Common myeloid progenitor, CD34-positive (primary cell): Measurements from ENCODE around the gene ACADVL.
A peak's percentile ranks its signal among the peaks of the same experiment; 100 is the strongest.

Experiments used
- CTCF ChIA-PET: fragments of 350-600 bp; sonication (Branson Sonifier 250); formaldehyde crosslinking; loops from one replicate; lab custom pipeline; 2021; ENCODE audit warnings: antibody characterized with exemption; lab: Charles Lee
- POLR2A ChIA-PET: fragments of 350-600 bp; sonication (Branson Sonifier 250); formaldehyde crosslinking; loops from one replicate; lab custom pipeline; 2021; ENCODE audit warnings: antibody characterized with exemption; lab: Charles Lee
- DNase-seq, 3 donors: peaks; one replicate each; pipeline versions ENCODE4 v3.0.0 to v3.0.0-alpha.2; 2013
- H3K27ac ChIP-seq, 2 experiments: 1 replicate in 1 of 2; 2 replicates in 1 of 2; pipeline ENCODE4 v1.7.0; 2013; ENCODE audit warnings: inconsistent platforms in 2 of 2, low read length in 2 of 2, mild to moderate bottlenecking in 2 of 2, low read depth in 1 of 2, moderate library complexity in 1 of 2; ENCODE audit not compliant: severe bottlenecking in 2 of 2, insufficient read depth in 1 of 2, poor library complexity in 1 of 2
- H3K27me3 ChIP-seq, 5 experiments: replicated peaks in 2 of 5; 1 replicate in 3 of 5; 2 replicates in 2 of 5; pipeline versions ENCODE4 v1.6.1 to v1.7.0; 2013; ENCODE audit warnings: low read length in 4 of 5, mild to moderate bottlenecking in 2 of 5, moderate library complexity in 2 of 5, inconsistent platforms in 1 of 5; ENCODE audit not compliant: insufficient read depth in 5 of 5, control insufficient read depth in 4 of 5
- H3K36me3 ChIP-seq, 4 experiments: 1 replicate in 2 of 4; 2 replicates in 2 of 4; pipeline versions ENCODE4 v1.6.1 to v1.7.0; 2013; ENCODE audit warnings: low read length in 3 of 4, control low read depth in 1 of 4, mild to moderate bottlenecking in 1 of 4; ENCODE audit not compliant: control insufficient read depth in 4 of 4, insufficient read depth in 4 of 4
- H3K4me1 ChIP-seq, 4 experiments: 1 replicate in 3 of 4; 2 replicates in 1 of 4; pipeline versions ENCODE4 v1.6.1 to v1.7.1; 2013; ENCODE audit warnings: low read length in 3 of 4, mild to moderate bottlenecking in 3 of 4, control low read depth in 1 of 4, inconsistent platforms in 1 of 4, moderate library complexity in 1 of 4; ENCODE audit not compliant: control insufficient read depth in 4 of 4, insufficient read depth in 4 of 4; ENCODE audit errors: control extremely low read depth in 1 of 4
- H3K4me3 ChIP-seq, 7 experiments: 1 replicate in 4 of 7; 2 replicates in 3 of 7; pipeline versions ENCODE4 v1.5.1 to v1.7.0; 2013; ENCODE audit warnings: mild to moderate bottlenecking in 7 of 7, low read length in 6 of 7, moderate library complexity in 6 of 7, inconsistent platforms in 2 of 7, low read depth in 2 of 7, control low read depth in 1 of 7; ENCODE audit not compliant: insufficient read depth in 4 of 7, control insufficient read depth in 1 of 7; ENCODE audit errors: extremely low read depth in 1 of 7
- H3K9me3 ChIP-seq, 5 experiments: 1 replicate in 4 of 5; 2 replicates in 1 of 5; pipeline versions ENCODE4 v1.6.1 to v1.7.1; 2013; ENCODE audit warnings: low read length in 4 of 5, mild to moderate bottlenecking in 2 of 5, inconsistent platforms in 1 of 5, low read depth in 1 of 5, moderate library complexity in 1 of 5; ENCODE audit not compliant: control insufficient read depth in 4 of 5, insufficient read depth in 2 of 5; ENCODE audit errors: control extremely low read depth in 1 of 5
- WGBS: methylation state at CpG from one replicate; pipeline ENCODE4 v1.1.5; 2013; ENCODE audit not compliant: insufficient coverage; 5-methylcytosine and 5-hydroxymethylcytosine counted together

ACADVL gene

DNA sequence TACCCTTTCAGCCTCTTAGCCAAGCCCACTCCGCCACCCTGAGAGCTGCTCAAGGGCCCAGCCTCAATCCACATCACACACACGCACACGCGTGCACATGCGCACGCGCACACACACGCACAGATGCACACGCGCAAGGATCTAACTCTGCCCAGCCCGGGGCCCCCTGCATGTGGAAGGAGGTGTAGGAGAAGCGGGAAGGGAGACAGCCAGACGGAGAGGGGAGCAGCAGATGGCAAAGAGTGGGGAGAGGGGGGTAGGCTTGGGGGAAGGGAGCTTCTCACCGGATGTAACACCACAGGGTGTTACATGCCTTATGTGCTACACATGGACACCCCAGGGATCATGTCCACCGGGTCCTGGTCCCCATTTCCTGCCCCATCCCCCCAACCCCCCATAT lies 15.4 kb upstream of the ACADVL start:
- DNase-seq, result peak in 1 of 3 donors; percentile 31
- CTCF ChIA-PET, result no interaction called here
- POLR2A ChIA-PET, result no interaction called here
- peaks cover 6 to 28% (median 18%) of the 10 kb centered on the region in 4 experiments for H3K36me3 ChIP-seq
- 90% methylated on average over 6 of the region's 15 CpGs for WGBS
- no peaks in the 10 kb centered on the region for H3K9me3 ChIP-seq
- H3K27me3 ChIP-seq, result no peaks in the 10 kb centered on the region
- H3K27ac ChIP-seq, result peak overlapping the region in 1 of 2 experiments; percentile 77
- H3K4me1 ChIP-seq, result peaks cover 0 to 17% (median 11%) of the 10 kb centered on the region in 4 experiments
- peak overlapping the region in 4 of 7 experiments; percentile 50 to 78 (median 61) for H3K4me3 ChIP-seq

DNA sequence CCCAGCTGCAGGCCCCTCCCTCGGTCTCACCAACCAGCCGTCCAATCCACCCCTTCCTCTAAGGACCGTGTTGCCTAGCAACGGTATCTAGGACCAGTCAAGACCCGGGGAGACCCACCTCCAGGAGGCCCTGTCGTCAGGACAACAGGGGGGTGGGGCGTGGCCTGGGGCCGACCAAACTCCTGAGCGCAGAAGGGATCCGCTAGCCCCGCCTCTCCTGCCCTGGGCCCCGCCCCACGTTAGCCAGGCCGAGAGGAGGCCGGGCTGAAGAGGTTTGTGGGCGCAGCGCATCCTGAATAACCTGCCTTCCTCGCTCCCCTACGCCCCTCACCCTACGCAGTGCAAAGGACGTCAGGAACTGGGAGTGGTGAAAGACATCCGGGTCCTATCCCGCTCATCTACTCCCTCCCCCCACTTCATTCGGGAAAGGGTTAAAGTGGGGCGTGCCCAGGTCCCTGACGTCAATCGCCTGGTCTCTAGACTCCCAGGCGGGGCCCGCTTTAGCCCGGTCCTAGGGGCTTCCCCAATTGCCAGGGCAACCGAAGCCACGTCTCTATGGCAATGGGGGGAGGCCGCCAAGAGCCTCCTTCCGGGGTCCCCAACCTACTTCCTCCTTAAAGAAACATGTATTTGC lies 14.8 kb upstream of the ACADVL start:
- peaks cover 6 to 28% (median 18%) of the 10 kb centered on the region in 4 experiments for H3K36me3 ChIP-seq
- no peaks in the 10 kb centered on the region for H3K9me3 ChIP-seq
- peak overlapping the region; percentile 25 to 77 for H3K27ac ChIP-seq
- ChIA-PET POLR2A (no interaction called here), CTCF (no interaction called here)
- peaks cover 0 to 17% (median 11%) of the 10 kb centered on the region in 4 experiments for H3K4me1 ChIP-seq
- peak; percentile 93 to 97 (median 97) for DNase-seq
- under 1% methylated on average over 30 of the region's 34 CpGs for whole genome bisulfite sequencing
- peak overlapping the region in 6 of 7 experiments; percentile 13 to 78 (median 54) for H3K4me3 ChIP-seq
- no peaks in the 10 kb centered on the region for H3K27me3 ChIP-seq

DNA sequence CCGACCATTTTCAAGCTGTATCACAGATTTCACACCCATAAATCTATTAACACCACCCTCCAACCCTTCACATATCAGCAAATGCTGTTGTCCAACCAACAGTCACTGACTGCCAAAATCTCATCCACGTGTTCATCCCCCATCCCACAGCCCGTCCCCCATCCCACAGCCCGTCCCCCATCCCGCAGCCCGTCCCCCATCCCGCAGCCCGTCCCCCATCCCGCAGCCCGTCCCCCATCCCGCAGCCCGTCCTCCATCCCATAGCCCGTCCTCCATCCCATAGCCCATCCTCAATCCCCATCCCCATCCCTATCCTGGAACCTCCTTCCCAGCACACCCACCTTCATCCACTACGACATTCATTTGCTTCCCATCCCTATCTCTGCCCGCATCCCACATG lies 14.2 kb upstream of the ACADVL start:
- H3K36me3 ChIP-seq, result peaks cover 6 to 30% (median 20%) of the 10 kb centered on the region in 4 experiments

DNA sequence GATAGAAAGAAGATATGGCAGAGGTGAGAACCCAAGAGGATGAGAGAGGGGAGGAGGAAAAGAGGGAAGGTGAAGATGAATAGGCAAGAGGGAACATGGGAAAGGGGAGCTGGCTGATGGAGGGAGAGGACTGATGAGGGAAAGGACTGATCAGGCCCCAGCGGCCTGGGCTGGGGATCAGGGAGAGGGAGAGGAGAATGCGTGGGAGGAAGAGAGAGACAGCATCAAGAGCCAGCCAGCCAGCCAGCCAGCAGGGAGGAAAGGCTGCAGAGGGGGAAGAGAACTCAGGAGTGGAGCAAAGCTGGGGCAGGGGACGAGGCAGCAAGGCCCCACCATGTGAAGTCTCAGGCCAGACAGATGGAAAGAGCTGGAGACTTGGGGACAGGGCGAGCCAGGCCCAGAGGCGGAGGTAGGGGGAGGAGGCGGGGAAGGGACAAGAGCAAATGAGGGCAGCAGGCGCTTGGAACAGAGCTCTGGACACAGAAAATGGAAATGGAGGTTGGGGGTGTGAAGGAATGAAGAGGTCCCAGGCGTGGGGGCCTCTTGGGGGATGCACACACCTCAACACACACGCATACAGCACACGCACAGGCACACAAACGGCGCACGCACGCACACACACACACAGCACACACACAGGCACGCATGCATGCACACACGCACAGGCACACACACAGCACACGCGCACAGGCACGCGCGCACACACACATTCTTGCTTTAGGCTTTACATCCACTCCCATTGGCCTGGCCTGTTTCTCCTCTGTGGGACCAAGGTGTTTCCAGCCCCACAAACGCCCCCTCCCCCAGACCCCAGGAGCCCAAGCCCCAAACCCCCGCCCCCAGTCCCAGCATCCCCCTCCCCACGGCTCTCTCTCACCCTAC lies 12.4 kb upstream of the ACADVL start:
- H3K4me1 ChIP-seq, result peaks cover 0 to 18% (median 13%) of the 10 kb centered on the region in 4 experiments
- no peak overlapping the region for H3K4me3 ChIP-seq
- POLR2A ChIA-PET, result no interaction called here
- H3K27ac ChIP-seq, result no peak overlapping the region
- no peaks in the 10 kb centered on the region for H3K9me3 ChIP-seq
- no peaks in the 10 kb centered on the region for H3K27me3 ChIP-seq
- 100% methylated on average over 11 of the region's 24 CpGs for WGBS
- H3K36me3 ChIP-seq, result peaks cover 6 to 22% (median 12%) of the 10 kb centered on the region in 4 experiments
- DNase-seq, result no peak
- CTCF ChIA-PET, result interaction anchor here (0.8 to 1.1 kb wide), 3 partner anchors 12 to 285 kb away, joined by 3 read pairs; partner anchors contain the start of genes ACADVL and DLG4

More for the DNA sequence above, 14.2 kb upstream of the ACADVL start:
- ChIA-PET POLR2A (no interaction called here), CTCF (no interaction called here)
- peak overlapping the region in 3 of 7 experiments; percentile 58 to 78 (median 64) for H3K4me3 ChIP-seq
- no peaks in the 10 kb centered on the region for H3K27me3 ChIP-seq
- no peaks in the 10 kb centered on the region for H3K9me3 ChIP-seq
- no peak for DNase-seq
- peaks cover 0 to 17% (median 11%) of the 10 kb centered on the region in 4 experiments for H3K4me1 ChIP-seq
- H3K27ac ChIP-seq, result peak overlapping the region; percentile 25 to 77
- WGBS, result 87% methylated on average over 10 of the region's 15 CpGs

DNA sequence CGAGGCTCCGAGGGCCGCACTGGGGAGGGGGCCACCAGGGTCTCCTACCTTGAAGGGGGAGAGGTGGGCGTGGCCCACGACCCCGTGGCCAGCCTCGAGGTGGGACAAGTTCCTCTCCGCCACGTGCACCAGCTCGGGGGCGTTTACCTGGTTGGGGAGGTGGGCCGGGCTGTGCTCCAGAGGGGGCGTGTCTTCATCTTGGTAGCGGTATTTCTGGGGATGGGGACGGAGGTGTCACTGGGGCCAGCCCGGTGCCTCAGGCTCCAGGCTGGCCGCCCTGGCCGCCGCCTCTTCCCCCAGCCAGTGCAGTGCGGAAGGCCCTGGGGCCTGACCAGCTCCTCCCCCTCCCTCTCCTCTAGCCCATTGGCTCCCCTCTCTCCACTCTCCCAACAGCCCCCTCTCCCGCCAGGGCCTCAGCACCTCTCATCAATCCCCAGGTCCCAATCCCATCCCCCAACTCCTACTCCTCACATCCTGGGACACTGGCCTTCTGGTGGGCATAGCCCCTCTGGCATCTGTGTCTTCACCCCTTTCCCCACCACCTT lies 11.6 kb upstream of the ACADVL start:
- H3K27me3 ChIP-seq, result no peaks in the 10 kb centered on the region
- peaks cover 0 to 14% (median 6%) of the 10 kb centered on the region in 4 experiments for H3K36me3 ChIP-seq
- peaks cover 0 to 18% (median 13%) of the 10 kb centered on the region in 4 experiments for H3K4me1 ChIP-seq
- ChIA-PET CTCF (interaction anchor here (0.8 kb wide), 1 partner anchor 12 kb away, joined by 3 read pairs; the partner anchor contains the start of genes ACADVL and DLG4), POLR2A (no interaction called here)
- no peaks in the 10 kb centered on the region for H3K9me3 ChIP-seq
- H3K4me3 ChIP-seq, result no peak overlapping the region
- 91% methylated on average over 17 of the region's 21 CpGs for WGBS
- no peak overlapping the region for H3K27ac ChIP-seq
- no peak for DNase-seq

DNA sequence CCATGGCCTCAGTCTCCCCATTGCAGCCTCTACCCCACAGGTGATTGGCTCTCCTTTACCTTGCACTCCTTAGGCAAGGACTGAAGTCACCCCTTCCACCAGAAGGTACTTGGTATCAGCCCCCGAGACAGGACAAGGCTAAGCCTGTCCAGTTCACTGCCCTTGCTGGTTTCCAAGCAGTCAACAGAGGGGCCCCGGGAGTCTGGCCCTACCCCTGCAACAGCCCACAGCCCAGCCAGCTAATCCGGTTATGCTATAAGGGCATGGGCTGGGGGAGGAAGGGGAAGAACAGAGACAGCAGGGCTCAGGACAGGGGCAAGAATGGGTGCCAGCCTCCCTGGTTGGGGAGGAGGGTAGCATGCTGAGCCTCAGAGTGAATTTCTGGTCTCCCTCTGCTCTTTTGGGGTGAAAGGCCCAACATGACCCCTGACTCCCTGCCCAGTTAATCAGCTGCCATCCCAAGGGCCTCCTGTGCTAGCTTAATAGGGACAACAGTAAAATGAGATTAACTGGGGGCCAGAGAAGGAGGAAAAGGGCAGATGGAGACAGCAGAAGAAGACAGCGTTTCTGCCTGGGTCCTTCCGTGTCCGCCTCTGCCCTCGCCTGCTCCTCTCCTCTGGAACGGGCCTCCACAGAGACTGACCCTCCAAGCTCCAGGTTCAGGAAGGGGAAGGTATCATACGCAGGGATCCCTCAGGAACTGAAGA lies 10.8 kb upstream of the ACADVL start:
- no peak for DNase-seq
- Histone ChIP-seq H3K27ac (no peak overlapping the region), H3K9me3 (no peaks in the 10 kb centered on the region), H3K27me3 (no peaks in the 10 kb centered on the region), H3K4me1 (peaks cover 2 to 26% (median 20%) of the 10 kb centered on the region in 4 experiments), H3K36me3 (peaks cover 0 to 6% (median under 1%) of the 10 kb centered on the region in 4 experiments), H3K4me3 (no peak overlapping the region)
- ChIA-PET POLR2A (no interaction called here), CTCF (interaction anchor here (1.5 kb wide), 1 partner anchor 163 kb away, joined by 3 read pairs; no protein-coding TSS in a partner anchor)
- 96% methylated on average over 8 of the region's 9 CpGs for WGBS
